ENCODE data around the gene ISM1.

DNA sequence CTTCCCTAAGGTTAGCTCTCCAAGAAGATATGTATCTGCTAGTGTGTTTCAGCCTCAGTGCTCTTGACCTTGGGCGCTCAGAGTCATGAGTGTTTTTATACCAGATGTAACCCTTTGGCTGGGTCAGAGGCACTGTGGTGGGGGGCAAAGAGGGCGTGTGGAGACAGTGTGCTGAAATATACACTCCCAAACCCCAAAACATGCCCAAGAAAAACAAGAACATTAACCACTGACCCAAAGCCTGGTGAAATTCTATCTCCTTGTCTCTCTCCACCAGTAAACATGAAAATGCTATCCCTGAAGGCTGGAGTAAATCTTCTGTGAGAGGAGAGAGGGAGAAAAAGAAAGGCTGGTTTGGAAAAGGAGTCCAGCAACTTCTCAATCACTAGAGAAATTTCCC lies 47.9 kb downstream of the ISM1 start:
- TF ChIP-seq POLR2A (IDR thresholded peaks at IDR 0.05): no peak
- TF ChIP-seq, protein P1, sequence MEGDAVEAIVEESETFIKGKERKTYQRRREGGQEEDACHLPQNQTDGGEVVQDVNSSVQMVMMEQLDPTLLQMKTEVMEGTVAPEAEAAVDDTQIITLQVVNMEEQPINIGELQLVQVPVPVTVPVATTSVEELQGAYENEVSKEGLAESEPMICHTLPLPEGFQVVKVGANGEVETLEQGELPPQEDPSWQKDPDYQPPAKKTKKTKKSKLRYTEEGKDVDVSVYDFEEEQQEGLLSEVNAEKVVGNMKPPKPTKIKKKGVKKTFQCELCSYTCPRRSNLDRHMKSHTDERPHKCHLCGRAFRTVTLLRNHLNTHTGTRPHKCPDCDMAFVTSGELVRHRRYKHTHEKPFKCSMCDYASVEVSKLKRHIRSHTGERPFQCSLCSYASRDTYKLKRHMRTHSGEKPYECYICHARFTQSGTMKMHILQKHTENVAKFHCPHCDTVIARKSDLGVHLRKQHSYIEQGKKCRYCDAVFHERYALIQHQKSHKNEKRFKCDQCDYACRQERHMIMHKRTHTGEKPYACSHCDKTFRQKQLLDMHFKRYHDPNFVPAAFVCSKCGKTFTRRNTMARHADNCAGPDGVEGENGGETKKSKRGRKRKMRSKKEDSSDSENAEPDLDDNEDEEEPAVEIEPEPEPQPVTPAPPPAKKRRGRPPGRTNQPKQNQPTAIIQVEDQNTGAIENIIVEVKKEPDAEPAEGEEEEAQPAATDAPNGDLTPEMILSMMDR (IDR thresholded peaks at IDR 0.05): no peak
